ENCODE measurements around the gene POLR3F.

DNA sequence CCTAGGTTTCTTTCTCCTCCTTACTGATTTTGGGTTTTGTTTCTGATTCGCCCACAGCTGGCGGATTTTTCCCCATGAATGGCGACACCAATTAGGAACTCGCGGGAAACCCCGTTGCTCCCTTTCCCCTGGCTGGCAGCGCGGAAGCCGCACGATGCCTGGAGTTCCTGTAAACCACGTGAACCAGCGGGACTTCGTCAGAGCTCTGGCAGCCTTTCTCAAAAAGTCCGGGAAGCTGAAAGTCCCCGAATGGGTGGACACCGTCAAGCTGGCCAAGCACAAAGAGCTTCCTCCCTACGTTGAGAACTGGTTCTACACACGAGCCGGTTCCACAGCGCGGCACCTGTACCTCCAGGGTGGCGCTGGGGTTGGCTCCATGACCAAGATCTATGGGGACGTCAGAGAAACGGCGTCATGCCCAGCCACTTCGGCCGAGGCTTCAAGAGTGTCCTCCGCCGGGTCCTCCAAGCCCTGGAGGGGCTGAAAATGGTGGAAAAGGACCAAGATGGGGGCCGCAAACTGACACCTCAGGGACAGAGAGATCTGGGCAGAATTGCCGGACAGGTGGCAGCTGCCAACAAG is 37.4 kb downstream of the POLR3F start:
- TF ChIP-seq, protein P1, sequence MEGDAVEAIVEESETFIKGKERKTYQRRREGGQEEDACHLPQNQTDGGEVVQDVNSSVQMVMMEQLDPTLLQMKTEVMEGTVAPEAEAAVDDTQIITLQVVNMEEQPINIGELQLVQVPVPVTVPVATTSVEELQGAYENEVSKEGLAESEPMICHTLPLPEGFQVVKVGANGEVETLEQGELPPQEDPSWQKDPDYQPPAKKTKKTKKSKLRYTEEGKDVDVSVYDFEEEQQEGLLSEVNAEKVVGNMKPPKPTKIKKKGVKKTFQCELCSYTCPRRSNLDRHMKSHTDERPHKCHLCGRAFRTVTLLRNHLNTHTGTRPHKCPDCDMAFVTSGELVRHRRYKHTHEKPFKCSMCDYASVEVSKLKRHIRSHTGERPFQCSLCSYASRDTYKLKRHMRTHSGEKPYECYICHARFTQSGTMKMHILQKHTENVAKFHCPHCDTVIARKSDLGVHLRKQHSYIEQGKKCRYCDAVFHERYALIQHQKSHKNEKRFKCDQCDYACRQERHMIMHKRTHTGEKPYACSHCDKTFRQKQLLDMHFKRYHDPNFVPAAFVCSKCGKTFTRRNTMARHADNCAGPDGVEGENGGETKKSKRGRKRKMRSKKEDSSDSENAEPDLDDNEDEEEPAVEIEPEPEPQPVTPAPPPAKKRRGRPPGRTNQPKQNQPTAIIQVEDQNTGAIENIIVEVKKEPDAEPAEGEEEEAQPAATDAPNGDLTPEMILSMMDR (IDR thresholded peaks at IDR 0.05; ENCODE audit: insufficient read depth, low read length, poor library complexity, severe bottlenecking) = no peak
- no peak for TF ChIP-seq EZH2phosphoT487 (conservative IDR thresholded peaks at IDR 0.05; ENCODE audit: low read length)
